ENCODE data around the gene MLLT11.

MLLT11 gene, protein sequence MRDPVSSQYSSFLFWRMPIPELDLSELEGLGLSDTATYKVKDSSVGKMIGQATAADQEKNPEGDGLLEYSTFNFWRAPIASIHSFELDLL

DNA sequence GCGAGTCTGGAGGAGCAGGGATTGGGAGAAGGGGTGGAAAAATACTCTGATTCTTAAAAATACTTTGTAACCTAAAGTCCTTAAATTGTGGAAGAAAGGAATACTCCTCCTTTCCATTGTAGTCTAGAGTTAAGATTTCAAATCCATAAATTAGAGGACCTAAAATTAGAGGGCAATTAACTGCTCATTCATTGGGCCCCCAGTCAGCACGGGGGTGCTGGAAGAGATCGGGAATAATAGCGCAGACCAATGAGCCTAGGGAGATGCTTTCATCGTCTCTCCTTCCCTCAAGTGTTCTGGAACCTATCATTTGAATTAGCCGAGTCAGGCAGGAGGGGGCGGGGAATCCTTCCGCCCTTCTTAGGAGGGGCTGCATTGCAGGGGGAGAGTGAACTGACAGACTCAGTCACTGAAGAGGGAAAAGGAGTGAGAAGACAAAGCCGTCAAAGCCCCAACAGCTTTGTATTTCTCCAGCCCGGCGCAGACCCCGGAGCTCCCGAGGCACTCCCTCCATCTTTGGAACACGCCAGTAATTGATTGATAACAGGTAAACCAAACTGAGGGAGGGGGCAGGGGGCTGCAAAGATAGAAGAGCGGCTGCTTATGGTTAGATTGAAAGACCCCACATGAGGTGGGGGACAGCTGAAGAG lies at the start of gene MLLT11:
TSS of gene MLLT11 (plus strand) at position 391 of the 650 bp plus-strand sequence. CDS start 6,828 bp downstream, outside the sequence.
- peak; percentile 79 for DNase-seq

DNA sequence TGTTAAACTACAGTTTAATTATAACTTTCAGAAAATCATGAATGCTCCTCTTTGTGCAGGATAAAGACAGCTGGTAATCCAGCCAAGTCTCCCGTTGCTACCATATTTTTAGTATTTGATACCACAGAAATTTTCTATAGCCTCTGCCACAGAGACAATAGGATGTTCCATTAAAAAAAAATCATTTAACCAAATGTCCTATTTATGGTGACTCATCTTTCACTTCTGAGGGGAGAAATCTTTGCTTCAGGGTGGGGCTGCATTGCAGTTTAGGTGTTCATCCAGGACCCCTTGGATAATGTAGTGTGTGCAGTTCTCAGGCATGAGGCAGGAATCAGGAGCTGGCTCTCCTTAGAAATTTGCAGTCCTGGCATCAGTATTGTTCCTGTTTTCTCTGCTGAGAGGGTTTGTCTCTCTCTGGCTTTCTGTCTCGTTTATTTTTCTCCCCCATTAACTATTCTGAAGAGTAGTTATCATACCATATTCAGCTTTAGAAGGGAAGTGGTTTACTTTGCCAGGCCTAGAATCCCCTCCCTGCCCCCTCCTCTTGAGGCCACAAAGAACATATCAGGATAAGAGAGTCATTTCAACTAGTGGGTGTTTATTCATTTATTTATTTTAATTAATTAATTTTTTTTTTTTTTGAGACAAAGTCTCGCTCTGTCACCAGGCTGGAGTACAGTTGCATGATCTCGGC lies 48.9 kb upstream of the MLLT11 start:
- no peak for DNase-seq

DNA sequence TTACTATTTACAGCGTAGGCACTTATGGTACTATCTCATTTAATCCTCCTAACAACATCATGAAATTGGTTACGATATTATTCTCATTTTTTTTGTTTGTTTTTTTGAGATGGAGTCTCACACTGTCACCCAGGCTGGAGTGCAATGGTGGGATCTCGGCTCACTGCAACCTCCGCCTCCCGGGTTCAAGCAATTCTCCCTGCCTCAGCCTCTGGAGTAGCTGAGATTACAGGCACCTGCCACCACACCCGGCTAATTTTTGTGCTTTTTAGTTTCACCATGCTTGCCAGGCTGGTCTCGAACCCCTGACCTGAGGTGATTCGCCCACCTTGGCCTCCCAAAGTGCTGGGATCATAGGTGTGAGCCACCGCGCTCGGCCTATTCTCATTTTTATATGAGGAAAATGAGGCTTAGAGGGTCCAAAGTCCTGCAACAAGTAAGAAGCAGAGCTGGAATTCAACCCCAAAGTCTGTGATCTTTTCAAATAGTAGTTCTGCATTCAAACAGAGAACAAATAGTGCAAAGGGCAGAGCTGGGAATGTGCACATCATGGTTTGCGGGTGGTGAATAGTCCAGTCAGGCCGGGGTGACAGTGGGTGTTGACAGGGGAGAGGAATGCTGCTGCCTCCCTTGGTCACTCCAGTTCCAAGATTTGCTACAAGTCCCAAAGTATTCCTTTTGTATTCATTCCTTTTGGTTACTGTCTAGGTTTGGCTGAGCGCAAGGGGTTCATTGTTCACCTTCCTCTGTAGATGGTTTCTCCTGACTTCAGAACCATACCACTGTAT lies 47.3 kb upstream of the MLLT11 start:
- DNase-seq, result no peak

DNA sequence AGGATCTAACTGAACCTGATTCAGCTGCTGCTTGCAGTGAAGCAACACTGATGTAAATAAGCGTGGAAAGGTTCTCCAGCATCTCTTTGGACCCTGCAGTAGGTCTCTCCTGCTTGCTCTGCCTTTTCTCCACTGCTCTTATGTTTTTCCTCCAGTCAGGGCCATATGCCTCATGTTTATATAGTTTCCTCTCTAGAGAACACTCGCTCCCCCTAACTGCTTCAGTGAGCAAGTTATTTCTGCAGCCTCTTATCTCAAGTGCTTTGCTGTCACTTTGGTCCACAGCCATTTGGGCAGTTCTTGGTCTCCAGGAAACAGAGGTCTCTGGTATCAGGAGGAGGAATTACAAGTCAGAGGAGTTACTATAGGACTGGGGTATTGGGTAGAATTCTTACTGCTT lies 46.7 kb upstream of the MLLT11 start:
- no peak for DNase-seq

DNA sequence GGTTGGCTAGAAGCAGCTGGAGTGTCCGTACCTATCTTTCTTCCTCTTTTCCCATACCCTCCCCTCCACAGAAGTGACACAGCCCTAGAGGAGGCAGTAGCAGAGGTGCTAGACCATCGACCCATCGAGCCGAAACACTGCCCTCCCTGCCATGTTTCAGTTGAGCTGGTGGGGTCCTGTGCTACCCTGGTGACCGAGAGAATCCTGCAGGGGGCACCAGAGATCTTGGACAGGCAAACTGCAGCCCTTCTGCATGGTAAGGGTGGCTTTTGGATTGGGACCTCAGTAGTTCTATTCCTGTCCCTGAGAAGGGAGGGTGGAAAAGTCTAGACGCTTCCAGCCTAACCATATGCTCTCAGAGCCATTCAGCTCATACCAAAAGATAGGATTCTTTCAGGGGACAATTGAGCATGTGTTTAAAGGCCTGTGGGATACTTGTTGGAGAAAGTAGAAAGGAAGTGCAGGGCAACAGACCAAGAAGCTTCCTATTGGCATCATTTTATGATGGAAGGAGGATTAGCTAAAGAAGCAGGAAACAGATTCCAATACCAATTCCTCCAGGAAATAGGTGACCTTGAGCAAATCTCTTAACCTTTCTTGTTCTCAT lies 35.6 kb upstream of the MLLT11 start:
- DNase-seq, result peak; percentile 52

DNA sequence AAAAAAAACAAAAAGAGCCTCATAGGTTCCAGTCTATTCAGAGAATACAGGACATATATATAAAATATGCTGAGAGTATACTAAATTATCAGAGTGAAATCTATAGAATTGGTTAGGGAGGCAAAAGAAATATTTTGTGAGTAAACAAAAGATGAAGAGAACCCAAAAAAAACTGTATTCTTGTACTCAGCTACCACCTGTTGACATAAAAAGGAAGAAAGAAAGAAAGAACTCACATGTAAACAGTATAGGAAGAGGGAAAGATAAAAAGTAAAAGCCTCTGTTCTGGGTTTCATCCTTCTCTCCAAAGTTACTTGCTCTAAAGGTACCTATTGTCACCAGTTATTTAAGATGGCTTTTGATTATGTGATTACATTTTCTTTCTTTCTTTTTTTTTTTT lies 33.7 kb upstream of the MLLT11 start:
- no peak for DNase-seq

DNA sequence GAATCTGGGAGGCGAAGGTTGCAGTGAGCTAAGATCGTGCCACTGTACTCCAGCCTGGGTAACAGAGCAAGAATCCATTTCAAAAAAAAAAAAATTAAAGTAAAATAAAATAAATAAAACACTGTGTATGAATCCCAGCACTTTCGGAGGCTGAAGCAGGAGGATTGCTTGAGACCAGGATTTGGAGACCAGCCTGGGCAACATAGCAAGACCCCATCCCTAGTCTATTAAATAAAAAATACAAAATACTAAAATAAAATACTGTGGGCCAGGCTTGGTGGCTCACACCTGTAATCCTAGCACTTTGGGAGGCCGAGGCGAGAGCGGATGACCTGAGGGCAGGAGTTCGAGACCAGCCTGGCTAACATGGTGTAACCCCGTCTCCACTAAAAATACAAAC lies 28.0 kb upstream of the MLLT11 start:
- DNase-seq, result no peak

DNA sequence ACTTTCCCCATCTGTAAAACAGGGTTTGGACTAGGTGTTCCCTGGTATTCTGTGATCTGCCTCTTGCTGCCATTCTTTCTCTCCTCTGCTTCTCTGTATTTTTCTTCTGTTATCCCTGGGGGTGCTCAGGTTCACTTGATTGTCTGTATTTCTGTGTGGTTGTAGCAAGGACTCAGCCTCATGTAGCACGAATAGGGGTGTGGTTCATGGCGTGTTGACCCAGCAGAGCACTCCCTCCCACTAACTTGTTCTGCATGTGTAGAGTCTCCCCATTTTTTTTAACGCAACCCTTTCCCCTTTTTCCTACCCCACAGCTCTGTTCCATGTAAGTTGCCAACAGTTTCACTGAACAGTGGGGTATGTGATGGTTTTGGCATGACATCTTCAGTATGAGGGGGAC lies 25.0 kb upstream of the MLLT11 start:
- DNase-seq, result no peak

DNA sequence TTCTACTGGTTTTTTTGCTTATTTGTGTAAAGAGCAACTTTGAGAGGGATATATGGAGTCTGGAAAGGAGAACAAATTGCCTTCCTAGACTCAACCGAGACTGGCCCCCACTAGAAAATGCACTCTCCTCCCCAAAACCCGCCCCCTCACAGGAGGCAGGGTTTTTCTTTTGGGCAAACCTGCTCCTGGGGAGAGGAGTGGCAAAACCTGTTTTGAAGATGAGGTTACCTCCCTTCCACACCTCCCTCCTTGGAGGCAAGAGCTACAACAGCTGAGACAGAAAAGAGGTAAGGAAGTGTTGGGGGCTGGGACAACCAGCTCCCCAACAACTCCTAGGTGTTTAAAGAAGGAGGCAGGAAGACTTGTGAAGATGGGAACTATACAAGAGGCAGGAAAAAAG lies 23.8 kb upstream of the MLLT11 start, which contains the start of gene BNIPL:
TSS of gene BNIPL (plus strand) at position 231 of the 400 bp plus-strand sequence. CDS start at position 371, 140 bp downstream.
- DNase-seq, result no peak

DNA sequence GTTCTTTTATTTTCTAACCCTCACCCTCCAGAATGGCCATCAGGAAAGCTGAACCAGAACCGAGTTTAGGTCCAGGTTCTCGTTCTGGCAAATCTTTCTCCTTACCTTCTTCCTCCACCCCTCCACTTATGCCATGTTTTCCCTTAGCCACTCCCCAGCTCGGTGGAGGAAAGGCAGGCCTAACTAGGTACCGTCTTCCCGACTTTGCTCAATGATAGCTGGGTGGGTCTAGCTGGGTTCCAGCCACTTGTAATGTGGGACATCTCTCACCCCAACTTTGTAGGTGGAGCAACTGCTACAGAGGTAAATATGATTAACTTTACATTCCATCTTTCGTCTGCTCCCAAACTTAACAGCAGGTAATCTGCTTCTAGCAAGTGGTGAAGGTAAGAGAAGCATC lies 23.2 kb upstream of the MLLT11 start:
- no peak for DNase-seq

DNA sequence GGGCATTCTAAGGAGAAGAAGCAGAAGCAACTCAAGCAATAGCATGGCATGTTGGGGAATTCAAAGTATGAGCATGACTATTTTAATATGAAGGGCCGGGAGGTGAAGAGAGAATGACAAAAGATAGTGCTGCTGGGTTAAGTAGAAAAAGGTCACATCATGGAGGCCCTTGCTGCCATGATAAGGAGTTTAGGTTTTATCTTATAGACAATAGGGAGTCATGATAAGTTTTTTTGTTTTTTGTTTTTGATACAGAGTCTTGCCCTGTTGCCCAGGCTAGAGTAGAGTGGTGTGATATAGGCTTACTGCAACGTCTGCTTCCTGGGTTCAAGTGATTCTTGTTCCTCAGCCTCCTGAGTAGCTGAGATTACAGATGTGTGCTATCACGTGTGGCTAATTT lies 20.7 kb upstream of the MLLT11 start:
- DNase-seq, result no peak

DNA sequence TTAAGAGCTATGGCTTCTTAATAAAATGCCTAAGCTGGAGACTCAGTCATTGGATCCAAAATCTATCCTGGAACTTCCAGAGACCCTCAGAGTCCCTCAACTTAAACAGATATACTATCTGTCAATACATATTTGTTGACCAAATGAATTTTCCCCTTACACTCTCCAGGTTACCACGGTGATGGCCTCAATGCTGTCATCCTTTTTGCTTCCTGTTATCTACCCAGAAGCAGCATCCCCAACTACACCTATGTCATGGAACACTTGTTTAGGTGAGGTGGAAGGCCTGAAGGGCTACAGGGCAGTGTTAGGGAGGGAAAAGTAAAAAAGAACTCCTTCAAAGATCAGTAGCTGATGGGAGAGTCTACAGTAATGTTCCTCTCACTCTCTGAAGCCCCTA lies 17.0 kb upstream of the MLLT11 start:
- DNase-seq, result no peak

DNA sequence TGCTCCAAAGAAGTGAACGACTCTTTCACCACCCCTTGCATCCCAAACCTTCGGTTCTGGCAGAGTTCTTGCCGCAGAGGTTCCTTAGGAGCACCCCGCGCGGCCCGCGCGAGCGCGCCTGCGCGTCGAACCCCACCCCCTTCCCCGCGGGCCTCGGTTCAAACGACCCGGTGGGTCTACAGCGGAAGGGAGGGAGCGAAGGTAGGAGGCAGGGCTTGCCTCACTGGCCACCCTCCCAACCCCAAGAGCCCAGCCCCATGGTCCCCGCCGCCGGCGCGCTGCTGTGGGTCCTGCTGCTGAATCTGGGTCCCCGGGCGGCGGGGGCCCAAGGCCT lies 12.6 kb upstream of the MLLT11 start, which contains the start of gene C1orf56:
TSS of gene C1orf56 (plus strand) at position 161 of the 334 bp plus-strand sequence. CDS start at position 258, 97 bp downstream.
- DNase-seq, result peak; percentile 70

DNA sequence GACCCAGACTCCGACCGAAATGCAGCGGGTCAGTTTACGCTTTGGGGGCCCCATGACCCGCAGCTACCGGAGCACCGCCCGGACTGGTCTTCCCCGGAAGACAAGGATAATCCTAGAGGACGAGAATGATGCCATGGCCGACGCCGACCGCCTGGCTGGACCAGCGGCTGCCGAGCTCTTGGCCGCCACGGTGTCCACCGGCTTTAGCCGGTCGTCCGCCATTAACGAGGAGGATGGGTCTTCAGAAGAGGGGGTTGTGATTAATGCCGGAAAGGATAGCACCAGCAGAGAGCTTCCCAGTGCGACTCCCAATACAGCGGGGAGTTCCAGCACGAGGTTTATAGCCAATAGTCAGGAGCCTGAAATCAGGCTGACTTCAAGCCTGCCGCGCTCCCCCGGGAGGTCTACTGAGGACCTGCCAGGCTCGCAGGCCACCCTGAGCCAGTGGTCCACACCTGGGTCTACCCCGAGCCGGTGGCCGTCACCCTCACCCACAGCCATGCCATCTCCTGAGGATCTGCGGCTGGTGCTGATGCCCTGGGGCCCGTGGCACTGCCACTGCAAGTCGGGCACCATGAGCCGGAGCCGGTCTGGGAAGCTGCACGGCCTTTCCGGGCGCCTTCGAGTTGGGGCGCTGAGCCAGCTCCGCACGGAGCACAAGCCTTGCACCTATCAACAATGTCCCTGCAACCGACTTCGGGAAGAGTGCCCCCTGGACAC lies 12.1 kb upstream of the MLLT11 start:
- DNase-seq, result peak; percentile 70

DNA sequence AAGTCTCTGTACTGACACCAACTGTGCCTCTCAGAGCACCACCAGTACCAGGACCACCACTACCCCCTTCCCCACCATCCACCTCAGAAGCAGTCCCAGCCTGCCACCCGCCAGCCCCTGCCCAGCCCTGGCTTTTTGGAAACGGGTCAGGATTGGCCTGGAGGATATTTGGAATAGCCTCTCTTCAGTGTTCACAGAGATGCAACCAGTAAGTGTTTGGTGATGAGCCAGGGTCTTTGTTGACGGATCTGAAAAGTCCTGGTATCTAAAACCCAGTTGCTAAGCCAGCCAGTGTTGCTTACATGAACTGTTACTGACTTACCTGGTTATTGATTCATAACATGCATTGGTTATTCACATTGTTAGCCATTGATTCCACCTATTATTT lies 11.6 kb upstream of the MLLT11 start:
- DNase-seq, result no peak

DNA sequence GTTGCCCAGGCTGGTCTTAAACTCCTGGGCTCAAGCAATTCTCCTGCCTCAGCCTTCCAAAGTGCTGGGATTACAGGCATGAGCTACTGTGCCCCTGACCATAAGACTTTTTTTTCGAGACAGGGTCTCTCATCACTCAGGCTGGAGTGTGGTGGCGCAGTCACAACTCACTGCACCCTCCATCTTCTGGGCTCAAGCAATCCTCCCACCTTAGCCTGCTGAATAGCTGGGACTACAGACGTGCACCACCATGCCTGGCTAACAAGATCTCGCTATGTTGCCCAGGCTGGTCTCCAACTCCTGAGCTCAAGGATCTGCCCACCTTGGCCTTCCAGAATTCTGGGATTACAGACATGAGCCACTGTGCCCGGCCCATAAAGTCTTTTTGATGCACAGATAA lies 10.7 kb upstream of the MLLT11 start:
- DNase-seq, result no peak

DNA sequence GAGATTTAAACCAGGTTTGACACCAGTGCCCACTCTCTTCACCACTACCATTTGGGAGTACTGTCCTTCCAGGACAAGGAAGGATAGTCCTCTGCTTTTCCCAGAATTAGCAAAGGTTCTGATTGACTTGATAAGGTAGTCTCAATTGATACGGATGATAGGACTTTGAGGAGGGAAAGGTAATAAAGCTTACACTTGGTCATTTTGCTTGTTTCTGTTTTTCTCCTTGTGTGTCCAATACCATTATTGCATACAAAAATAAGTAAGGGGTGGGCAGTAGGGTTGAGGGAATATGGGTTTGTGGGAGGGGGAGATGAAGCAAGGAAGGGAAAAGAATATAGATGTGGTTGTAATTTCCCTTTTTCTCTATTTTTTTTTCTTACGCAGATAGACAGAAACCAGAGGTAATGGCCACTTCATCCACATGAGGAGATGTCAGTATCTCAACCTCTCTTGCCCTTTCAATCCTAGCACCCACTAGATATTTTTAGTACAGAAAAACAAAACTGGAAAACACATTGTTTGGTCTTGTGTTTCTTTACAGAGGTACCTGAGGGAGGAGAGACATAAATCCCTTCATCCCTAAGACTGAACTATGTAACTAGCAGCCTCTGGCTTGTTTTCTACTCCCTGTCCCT lies 10.0 kb upstream of the MLLT11 start:
- no peak for DNase-seq

DNA sequence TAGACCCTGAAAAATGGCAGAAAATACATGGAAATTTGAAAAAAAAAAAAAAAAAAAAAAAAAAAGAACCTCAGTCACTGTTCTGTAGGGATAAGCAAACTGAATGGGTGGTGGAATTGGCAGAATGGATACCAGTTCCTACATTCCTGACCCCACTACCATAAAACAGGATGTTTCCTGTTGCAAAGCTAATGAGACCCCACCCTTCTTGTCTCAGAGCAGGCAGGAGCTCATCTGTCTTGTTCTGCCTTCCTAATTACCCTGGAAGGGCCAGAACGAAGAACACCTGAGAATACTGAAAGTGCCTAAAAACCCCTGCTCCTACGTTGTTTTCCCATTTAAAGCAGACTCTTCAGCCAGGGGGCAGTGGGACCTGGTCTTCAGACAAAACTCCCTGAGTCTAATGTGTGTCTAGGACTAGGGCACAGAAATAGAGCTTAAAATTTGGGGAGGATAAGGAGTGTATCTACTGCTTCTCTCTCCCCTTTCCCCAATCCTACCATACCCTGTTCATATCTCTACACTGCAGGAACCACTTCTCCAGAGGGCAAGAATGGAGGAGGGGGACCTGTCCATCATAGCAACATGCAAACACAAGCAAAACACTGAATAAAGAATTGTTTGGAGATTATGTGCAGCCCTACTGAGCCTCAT lies 8.7 kb upstream of the MLLT11 start:
- no peak for DNase-seq

DNA sequence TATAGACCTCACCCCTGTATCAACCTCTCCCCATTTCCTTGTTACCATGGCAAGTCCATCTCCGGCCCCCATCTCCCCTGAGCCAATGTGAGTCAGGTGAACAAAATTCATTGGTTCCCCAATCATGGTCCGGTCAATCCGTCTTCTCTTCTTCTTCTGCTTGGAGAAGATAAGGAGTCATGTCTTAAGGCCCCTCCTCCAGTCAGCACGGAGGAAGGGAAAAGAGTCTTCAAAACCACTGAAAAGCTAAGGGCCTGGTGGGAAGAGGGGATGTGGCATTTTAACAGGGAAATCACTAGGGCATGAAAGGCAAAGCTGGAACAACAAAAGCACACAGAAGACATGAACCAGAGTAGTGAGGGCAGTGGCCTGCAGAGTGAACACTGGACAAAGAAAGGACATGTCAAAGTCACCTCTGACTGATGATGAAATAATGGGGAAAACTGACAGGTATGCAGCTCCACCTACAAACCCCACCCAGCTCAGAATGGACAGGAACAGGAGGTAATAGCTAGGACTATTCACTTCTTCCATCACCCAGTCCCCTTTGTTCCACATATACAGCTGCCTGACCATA lies 5.1 kb upstream of the MLLT11 start:
- no peak for DNase-seq

DNA sequence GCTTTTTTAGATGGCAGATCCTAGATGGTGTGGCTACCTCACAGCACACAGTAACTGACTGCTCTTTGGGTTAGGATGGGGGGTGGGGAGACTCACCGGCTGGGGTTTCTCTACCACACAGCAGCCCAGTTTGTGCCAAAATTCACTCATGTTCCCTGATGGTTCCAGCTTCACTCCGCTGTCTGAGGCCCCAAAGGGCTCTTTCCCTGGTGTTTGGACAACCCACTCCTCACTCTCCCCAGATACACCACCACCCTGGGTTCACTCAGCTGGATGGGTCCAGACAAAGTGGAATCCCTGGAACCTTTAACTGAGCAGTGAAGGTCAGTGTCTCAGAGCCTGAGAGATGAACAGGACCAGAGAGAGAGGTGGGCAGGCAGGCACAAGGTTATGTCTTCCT lies 4.6 kb upstream of the MLLT11 start:
- DNase-seq, result no peak

DNA sequence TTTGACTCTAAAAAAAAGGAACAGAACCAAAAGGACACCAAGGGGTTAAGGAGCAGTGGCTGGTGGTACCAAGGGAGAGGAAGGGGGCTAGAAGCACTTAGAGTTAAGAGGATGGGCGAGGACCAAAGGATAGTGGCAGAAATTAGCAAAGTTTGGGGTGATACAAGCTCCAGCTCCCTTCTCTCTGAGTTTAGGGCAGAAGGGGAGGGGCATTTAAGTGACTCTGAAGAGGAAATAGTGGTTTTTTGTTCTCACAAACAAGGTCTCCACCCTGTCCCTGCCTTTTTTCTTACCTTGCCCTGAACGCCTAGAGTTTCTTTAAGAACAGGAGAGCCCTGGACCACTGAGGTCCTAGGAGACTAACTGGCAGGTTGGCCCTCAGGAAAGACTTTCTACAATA lies 4.0 kb upstream of the MLLT11 start:
- DNase-seq, result no peak
